AG04450 (cell line): ENCODE results near the gene HLA-DQB1. TPM values are rescaled to one million over a fixed set of nuclear protein-coding genes. Genes with fewer than 3 reads are reported as not detected.
"Not testable (repeated sequence)": the region's sequence is repeated elsewhere in the genome, so short reads cannot be mapped to it uniquely, and the experiment has no call there.

Experiments used
- CTCF ChIA-PET: fragments of 300-600, 350-600 bp; formaldehyde crosslinking; extraction: SDS; loops from one replicate; lab custom pipeline; 2022; ENCODE audit warnings: antibody characterized with exemption, inconsistent platforms; lab: Charles Lee
- POLR2A ChIA-PET: fragments of 350-600 bp; formaldehyde crosslinking; extraction: SDS; loops from one replicate; lab custom pipeline; 2021; ENCODE audit warnings: antibody characterized with exemption, inconsistent platforms; lab: Yijun Ruan, JAX
- DNase-seq: peaks from one replicate; pipeline ENCODE4 v3.0.0-alpha.2; 2011; ENCODE audit warnings: low read depth, low spot score
- H3K27ac ChIP-seq: one replicate; pipeline ENCODE4 v1.5.1; 2012; ENCODE audit warnings: low read depth, low read length, control low read depth
- H3K27me3 ChIP-seq: one replicate; pipeline ENCODE4 v1.6.0; 2012; ENCODE audit warnings: low read length; ENCODE audit not compliant: control insufficient read depth, insufficient read depth
- H3K4me3 ChIP-seq: 2 replicates; pipeline ENCODE4 v1.5.1; 2011; ENCODE audit warnings: mild to moderate bottlenecking, low read depth, low read length, control low read depth
- H3K9me3 ChIP-seq: 2 replicates; pipeline ENCODE4 v1.5.1; 2012; ENCODE audit warnings: low read length; ENCODE audit not compliant: control insufficient read depth, insufficient read depth
- CTCF ChIP-seq: IDR thresholded peaks from 2 replicates; pipeline ENCODE4 v1.5.1; 2011; ENCODE audit warnings: low read depth, low read length, control low read depth, inconsistent platforms
- polyA plus RNA-seq: library from polyadenylated mRNA; depleted of rRNA; stranded (reverse); fragments of >200 nt; gene quantifications from 2 replicates; pipeline ENCODE4 v1.2.3, GENCODE V29; 2011

Gene HLA-DQB1
- polyA plus RNA-seq, 1 experiment, result not detected

GRCh38 chr6:32685603-32686002, 19.1 kb upstream of the HLA-DQB1 start:
- Histone ChIP-seq H3K4me3 (no peak overlapping the region), H3K27me3 (no peaks in the 10 kb centered on the region), H3K27ac (no peak overlapping the region), H3K9me3 (no peaks in the 10 kb centered on the region)
- POLR2A ChIA-PET, result no interaction called here
- DNase-seq, result no peak
- CTCF ChIA-PET, result interaction anchor here (1.3 kb wide), 1 partner anchor 15 kb away, joined by 4 read pairs; no protein-coding TSS in a partner anchor
- no peak for TF ChIP-seq CTCF

- Histone ChIP-seq H3K27ac (no peak overlapping the region), H3K27me3 (no peaks in the 10 kb centered on the region), H3K4me3 (no peak overlapping the region), H3K9me3 (no peaks in the 10 kb centered on the region)
- POLR2A ChIA-PET, result no interaction called here
- DNase-seq, result no peak
- CTCF ChIA-PET, result no interaction called here
- no peak for TF ChIP-seq CTCF
Measured at GRCh38 chr6:32684246-32684645, 17.8 kb upstream of the HLA-DQB1 start.

GRCh38 chr6:32680055-32680454, 13.6 kb upstream of the HLA-DQB1 start:
- Histone ChIP-seq H3K27ac (no peak overlapping the region), H3K9me3 (no peaks in the 10 kb centered on the region), H3K4me3 (no peak overlapping the region), H3K27me3 (no peaks in the 10 kb centered on the region)
- no peak for TF ChIP-seq CTCF
- POLR2A ChIA-PET, result no interaction called here
- CTCF ChIA-PET, result no interaction called here
- DNase-seq, result no peak

GRCh38 chr6:32679492-32679891, 13.0 kb upstream of the HLA-DQB1 start:
- DNase-seq, result no peak
- TF ChIP-seq CTCF, result no peak

GRCh38 chr6:32674123-32674522, 7.7 kb upstream of the HLA-DQB1 start:
- H3K9me3 ChIP-seq, H3K27me3 ChIP-seq, POLR2A ChIA-PET, H3K27ac ChIP-seq, H3K4me3 ChIP-seq, DNase-seq, CTCF ChIA-PET: not testable (repeated sequence)

More at GRCh38 chr6:32679492-32679891, 13.0 kb upstream of the HLA-DQB1 start:
- no peaks in the 10 kb centered on the region for H3K27me3 ChIP-seq
- no peaks in the 10 kb centered on the region for H3K9me3 ChIP-seq
- POLR2A ChIA-PET, result no interaction called here
- H3K27ac ChIP-seq, result no peak overlapping the region
- no peak overlapping the region for H3K4me3 ChIP-seq
- CTCF ChIA-PET, result no interaction called here

GRCh38 chr6:32671908-32672307, 5.5 kb upstream of the HLA-DQB1 start:
- POLR2A ChIA-PET, H3K27me3 ChIP-seq, H3K4me3 ChIP-seq, CTCF ChIA-PET, H3K27ac ChIP-seq, H3K9me3 ChIP-seq, DNase-seq: not testable (repeated sequence)
